IMR-90 (cell line): ENCODE measurements around the gene TDRD12. TPM values are rescaled to one million over a fixed set of nuclear protein-coding genes. Genes with fewer than 3 reads are reported as not detected.

Experiments
- ATAC-seq: fragments of 200-7000 bp; cut with Tn5 transposase; 2 replicates; pipeline ENCODE4 v1.9.1; 2020; ENCODE audit warnings: low read depth, mild to moderate bottlenecking, moderate library complexity
- BruUV-seq: library from RNA; stranded (reverse); fragments of 400-500 nt; replicated peaks from 2 replicates; lab custom pipeline; 2021; lab: Mats Ljungman, UMichigan
- CTCF ChIA-PET: fragments of 300-600 bp; formaldehyde crosslinking; extraction: SDS; loops from one replicate; lab custom pipeline; 2021; ENCODE audit warnings: antibody characterized with exemption; lab: Yijun Ruan, JAX
- POLR2A ChIA-PET: fragments of 300-600 bp; sonication (Branson Sonifier 250); formaldehyde crosslinking; loops from one replicate; lab custom pipeline; 2022; ENCODE audit warnings: antibody characterized with exemption; ENCODE audit not compliant: unreplicated experiment; lab: Charles Lee
- DNase-seq: peaks from one replicate; pipeline ENCODE4 v3.0.0; 2013
- H2AFZ ChIP-seq: replicated peaks from 2 replicates; pipeline ENCODE3; 2013; ENCODE audit warnings: low read length, mild to moderate bottlenecking; ENCODE audit not compliant: poor library complexity
- H2AK5ac ChIP-seq: 2 replicates; pipeline ENCODE4 v1.6.1; 2013; ENCODE audit warnings: low read depth, low read length, inconsistent platforms
- H2AK9ac ChIP-seq: replicated peaks from 2 replicates; pipeline ENCODE3; 2013; ENCODE audit warnings: mild to moderate bottlenecking, low read depth, low read length, moderate library complexity; ENCODE audit not compliant: poor library complexity
- H2BK120ac ChIP-seq: 2 replicates; pipeline ENCODE4 v1.6.1; 2013; ENCODE audit warnings: low read depth, low read length, inconsistent platforms
- H2BK15ac ChIP-seq: 3 replicates; pipeline ENCODE4 v1.6.1; 2013; ENCODE audit warnings: low read depth, low read length, inconsistent platforms
- H2BK20ac ChIP-seq: 2 replicates; pipeline ENCODE4 v1.6.1; 2013; ENCODE audit warnings: low read depth, mild to moderate bottlenecking, inconsistent platforms, low read length, moderate library complexity
- H2BK5ac ChIP-seq: 2 replicates; pipeline ENCODE4 v1.6.1; 2013; ENCODE audit warnings: mild to moderate bottlenecking, low read depth, low read length, inconsistent platforms; ENCODE audit not compliant: poor library complexity, severe bottlenecking
- H3K14ac ChIP-seq: replicated peaks from 2 replicates; pipeline ENCODE4 v1.6.1; 2013; ENCODE audit warnings: low read depth, low read length, inconsistent platforms
- H3K18ac ChIP-seq: 2 replicates; pipeline ENCODE4 v1.6.1; 2013; ENCODE audit warnings: low read depth, low read length, control low read depth
- H3K23ac ChIP-seq: 2 replicates; pipeline ENCODE4 v1.6.1; 2013; ENCODE audit warnings: low read depth, low read length, inconsistent platforms
- H3K27ac ChIP-seq: 2 replicates; pipeline ENCODE4 v1.5.1; 2013; ENCODE audit warnings: mild to moderate bottlenecking, control low read depth, low read length; ENCODE audit not compliant: insufficient read depth
- H3K27me3 ChIP-seq: 2 replicates; pipeline ENCODE4 v1.6.1; 2013; ENCODE audit warnings: low read length; ENCODE audit not compliant: control insufficient read depth, insufficient read depth
- H3K36me3 ChIP-seq: 2 replicates; pipeline ENCODE4 v1.6.1; 2013; ENCODE audit warnings: low read length, mixed read lengths; ENCODE audit not compliant: control insufficient read depth, insufficient read depth
- H3K4ac ChIP-seq: 2 replicates; pipeline ENCODE4 v1.6.1; 2013; ENCODE audit warnings: low read depth, low read length, inconsistent platforms
- H3K4me1 ChIP-seq: 2 replicates; pipeline ENCODE4 v1.6.1; 2013; ENCODE audit warnings: low read length, mixed read lengths; ENCODE audit not compliant: control insufficient read depth, insufficient read depth
- H3K4me2 ChIP-seq: 2 replicates; pipeline ENCODE4 v1.6.1; 2013; ENCODE audit warnings: low read depth, mild to moderate bottlenecking, control low read depth, low read length, moderate library complexity
- H3K4me3 ChIP-seq: 2 replicates; pipeline ENCODE4 v1.5.1; 2013; ENCODE audit warnings: low read depth, mild to moderate bottlenecking, control low read depth, low read length, moderate library complexity; ENCODE audit not compliant: insufficient read depth
- H3K56ac ChIP-seq: 2 replicates; pipeline ENCODE4 v1.6.1; 2013; ENCODE audit warnings: low read length, inconsistent platforms; ENCODE audit not compliant: insufficient read depth; ENCODE audit errors: extremely low read depth
- H3K79me1 ChIP-seq, 2 experiments: 2 replicates each; pipeline ENCODE4 v1.6.1; 2013; ENCODE audit warnings: low read length in 2 of 2, inconsistent platforms in 1 of 2, low read depth in 1 of 2
- H3K9ac ChIP-seq: 2 replicates; pipeline ENCODE4 v1.6.1; 2013; ENCODE audit warnings: low read depth, low read length, control low read depth
- H3K9me1 ChIP-seq: 2 replicates; pipeline ENCODE4 v1.6.1; 2013; ENCODE audit warnings: low read length, inconsistent platforms; ENCODE audit not compliant: insufficient read depth
- H3K9me3 ChIP-seq: 2 replicates; pipeline ENCODE4 v1.6.1; 2013; ENCODE audit warnings: low read length; ENCODE audit not compliant: control insufficient read depth, insufficient read depth
- H4K20me1 ChIP-seq: 2 replicates; pipeline ENCODE4 v1.6.1; 2013; ENCODE audit warnings: low read length, inconsistent platforms; ENCODE audit not compliant: insufficient read depth
- H4K5ac ChIP-seq: 2 replicates; pipeline ENCODE4 v1.6.1; 2013; ENCODE audit warnings: mild to moderate bottlenecking, low read depth, low read length, control low read depth
- H4K8ac ChIP-seq, 2 experiments: 2 replicates each; pipeline ENCODE4 v1.6.1; 2013; ENCODE audit warnings: low read depth in 2 of 2, low read length in 2 of 2, control low read depth in 1 of 2, inconsistent platforms in 1 of 2
- H4K91ac ChIP-seq: 2 replicates; pipeline ENCODE4 v1.6.1; 2013; ENCODE audit warnings: low read depth, low read length, inconsistent platforms; ENCODE audit not compliant: insufficient read depth
- BHLHE40 ChIP-seq: fragments of 150-350 bp; IDR thresholded peaks from 2 replicates; pipeline ENCODE4 v1.6.1; 2016; ENCODE audit warnings: mild to moderate bottlenecking, low read depth, low read length
- CEBPB ChIP-seq: IDR thresholded peaks from 2 replicates; pipeline ENCODE4 v1.6.1; 2012; ENCODE audit warnings: low read depth, low read length, improper control_type of control experiment
- CHD1 ChIP-seq: IDR thresholded peaks from 2 replicates; pipeline ENCODE4 v1.6.1; 2012; ENCODE audit warnings: low read depth, low read length, improper control_type of control experiment
- FOS ChIP-seq: fragments of 150-350 bp; IDR thresholded peaks from 2 replicates; pipeline ENCODE4 v1.6.1; 2016; ENCODE audit warnings: low read depth, low read length
- MAFK ChIP-seq: IDR thresholded peaks from 2 replicates; pipeline ENCODE4 v1.6.1; 2012; ENCODE audit warnings: low read depth, low read length, improper control_type of control experiment
- MAZ ChIP-seq: IDR thresholded peaks from 2 replicates; pipeline ENCODE4 v1.6.1; 2012; ENCODE audit warnings: low read depth, mild to moderate bottlenecking, low read length, improper control_type of control experiment, moderate library complexity, borderline replicate concordance
- MXI1 ChIP-seq: IDR thresholded peaks from 2 replicates; pipeline ENCODE4 v1.6.1; 2012; ENCODE audit warnings: low read depth, mild to moderate bottlenecking, low read length, moderate library complexity, borderline replicate concordance
- NFE2L2 ChIP-seq: fragments of 150-350 bp; IDR thresholded peaks from 2 replicates; pipeline ENCODE4 v1.6.1; 2016; ENCODE audit warnings: low read depth, mild to moderate bottlenecking, low read length
- POLR2A ChIP-seq: IDR thresholded peaks from 2 replicates; pipeline ENCODE4 v1.6.1; 2012; ENCODE audit warnings: mild to moderate bottlenecking, low read depth, low read length
- RCOR1 ChIP-seq: IDR thresholded peaks from 2 replicates; pipeline ENCODE4 v1.6.1; 2012; ENCODE audit warnings: mild to moderate bottlenecking, low read length, improper control_type of control experiment; ENCODE audit not compliant: insufficient replicate concordance
- SMC3 ChIP-seq: fragments of 150-350 bp; IDR thresholded peaks from 2 replicates; pipeline ENCODE4 v1.6.1; 2016; ENCODE audit warnings: low read depth, mild to moderate bottlenecking, antibody characterized with exemption, low read length, moderate library complexity
- WGBS, 2 experiments: methylation state at CpG; one replicate each; pipeline versions ENCODE4 v1.1.5 to v1.1.7; 2013; ENCODE audit warnings: missing lambda C conversion rate in 2 of 2; ENCODE audit not compliant: insufficient read length in 1 of 2; ENCODE audit errors: extremely low coverage in 2 of 2; 5-methylcytosine and 5-hydroxymethylcytosine counted together
- dilution Hi-C: fragments of 300-500 bp; cut with HindIII; formaldehyde crosslinking; loops from one replicate; pipeline ENCODE4 v1.14.3; 2018; ENCODE audit warnings: low sequenced_read_pairs; ENCODE audit not compliant: unreplicated experiment
- in situ Hi-C: fragments of 300-500 bp; cut with MboI; formaldehyde crosslinking; loops from 3 replicates; pipeline ENCODE4 v1.14.3; 2019; ENCODE audit warnings: low sequenced_read_pairs, inconsistent platforms, mixed read lengths
- intact Hi-C: fragments of 100-400 bp; cut with micrococcal nuclease; formaldehyde crosslinking; loops from 2 replicates; pipeline ENCODE4 v1.10.0; 2022
- polyA plus RNA-seq, 3 experiments: library from polyadenylated mRNA; depleted of rRNA; stranded (reverse); fragments of >200 nt; gene quantifications; 2 replicates each; pipeline ENCODE4 v1.2.3, GENCODE V29; 2012; ENCODE audit warnings: low replicate concordance in 1 of 3
- total RNA-seq: library from RNA; depleted of rRNA; stranded (reverse); fragments of >200 nt; gene quantifications from 2 replicates; pipeline ENCODE4 v1.2.3, GENCODE V29; 2012
- TF ChIP-seq, protein P1 (sequence below): fragments of 150-350 bp; IDR thresholded peaks from 2 replicates; pipeline ENCODE4 v1.6.1; 2017; ENCODE audit warnings: mild to moderate bottlenecking, antibody characterized with exemption, low read length, low read depth
- TF ChIP-seq, protein P2 (sequence below): conservative IDR thresholded peaks from 2 replicates; pipeline ENCODE4 v1.5.1; 2012; ENCODE audit warnings: mild to moderate bottlenecking, low read depth, low read length, improper control_type of control experiment
- TF ChIP-seq, protein P3 (sequence below): fragments of 150-350 bp; IDR thresholded peaks from 2 replicates; pipeline ENCODE4 v1.6.1; 2016; ENCODE audit warnings: low read depth, mild to moderate bottlenecking, low read length, moderate library complexity, borderline replicate concordance

The TDRD12 gene
- total and polyA plus RNA-seq, 2 of the 4 experiments (the other 2 are of a cell fraction): under 0.01 to 0.07 TPM

- ChIA-PET POLR2A (no interaction called here), CTCF (interaction anchor here (0.6 kb wide), 1 partner anchor 444 kb away, joined by 3 read pairs; no protein-coding TSS in a partner anchor)
- no peaks in the 10 kb centered on the region for H3K36me3 ChIP-seq
- H3K18ac ChIP-seq: no peak overlapping the region
- DNase-seq (no peak), ATAC-seq (no peak)
- H3K14ac ChIP-seq: no peak overlapping the region
- intact Hi-C loops (no loop called here), dilution Hi-C loops (no loop called here), in situ Hi-C loops (no loop called here)
- H2AK5ac ChIP-seq: no peak overlapping the region
- no peak overlapping the region for H3K4me2 ChIP-seq
- no peaks in the 10 kb centered on the region for H3K9me1 ChIP-seq
- no TSS peak for BruUV-seq
- no peaks in the 10 kb centered on the region for H3K27me3 ChIP-seq
- H3K9me3 ChIP-seq: no peaks in the 10 kb centered on the region
- no peak overlapping the region for H2AK9ac ChIP-seq
- 40% methylated on average over 1 of the region's 7 CpGs; no CpG with 5 or more reads in 1 of the 2 experiments for WGBS, 2 experiments
- no peak overlapping the region for H4K5ac ChIP-seq
- H3K4me1 ChIP-seq: no peaks in the 10 kb centered on the region
- H2AFZ ChIP-seq: no peak overlapping the region
- H3K4me3 ChIP-seq: no peak overlapping the region
- TF ChIP-seq, protein P1, sequence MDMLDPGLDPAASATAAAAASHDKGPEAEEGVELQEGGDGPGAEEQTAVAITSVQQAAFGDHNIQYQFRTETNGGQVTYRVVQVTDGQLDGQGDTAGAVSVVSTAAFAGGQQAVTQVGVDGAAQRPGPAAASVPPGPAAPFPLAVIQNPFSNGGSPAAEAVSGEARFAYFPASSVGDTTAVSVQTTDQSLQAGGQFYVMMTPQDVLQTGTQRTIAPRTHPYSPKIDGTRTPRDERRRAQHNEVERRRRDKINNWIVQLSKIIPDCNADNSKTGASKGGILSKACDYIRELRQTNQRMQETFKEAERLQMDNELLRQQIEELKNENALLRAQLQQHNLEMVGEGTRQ: no peak
- TF ChIP-seq NFE2L2 (no peak), FOS (no peak), SMC3 (no peak), MAZ (no peak), CHD1 (no peak), BHLHE40 (no peak), CEBPB (no peak), POLR2A (no peak), RCOR1 (no peak), MAFK (no peak), MXI1 (no peak)
- TF ChIP-seq, protein P2, sequence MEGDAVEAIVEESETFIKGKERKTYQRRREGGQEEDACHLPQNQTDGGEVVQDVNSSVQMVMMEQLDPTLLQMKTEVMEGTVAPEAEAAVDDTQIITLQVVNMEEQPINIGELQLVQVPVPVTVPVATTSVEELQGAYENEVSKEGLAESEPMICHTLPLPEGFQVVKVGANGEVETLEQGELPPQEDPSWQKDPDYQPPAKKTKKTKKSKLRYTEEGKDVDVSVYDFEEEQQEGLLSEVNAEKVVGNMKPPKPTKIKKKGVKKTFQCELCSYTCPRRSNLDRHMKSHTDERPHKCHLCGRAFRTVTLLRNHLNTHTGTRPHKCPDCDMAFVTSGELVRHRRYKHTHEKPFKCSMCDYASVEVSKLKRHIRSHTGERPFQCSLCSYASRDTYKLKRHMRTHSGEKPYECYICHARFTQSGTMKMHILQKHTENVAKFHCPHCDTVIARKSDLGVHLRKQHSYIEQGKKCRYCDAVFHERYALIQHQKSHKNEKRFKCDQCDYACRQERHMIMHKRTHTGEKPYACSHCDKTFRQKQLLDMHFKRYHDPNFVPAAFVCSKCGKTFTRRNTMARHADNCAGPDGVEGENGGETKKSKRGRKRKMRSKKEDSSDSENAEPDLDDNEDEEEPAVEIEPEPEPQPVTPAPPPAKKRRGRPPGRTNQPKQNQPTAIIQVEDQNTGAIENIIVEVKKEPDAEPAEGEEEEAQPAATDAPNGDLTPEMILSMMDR: no peak
- TF ChIP-seq, protein P3, sequence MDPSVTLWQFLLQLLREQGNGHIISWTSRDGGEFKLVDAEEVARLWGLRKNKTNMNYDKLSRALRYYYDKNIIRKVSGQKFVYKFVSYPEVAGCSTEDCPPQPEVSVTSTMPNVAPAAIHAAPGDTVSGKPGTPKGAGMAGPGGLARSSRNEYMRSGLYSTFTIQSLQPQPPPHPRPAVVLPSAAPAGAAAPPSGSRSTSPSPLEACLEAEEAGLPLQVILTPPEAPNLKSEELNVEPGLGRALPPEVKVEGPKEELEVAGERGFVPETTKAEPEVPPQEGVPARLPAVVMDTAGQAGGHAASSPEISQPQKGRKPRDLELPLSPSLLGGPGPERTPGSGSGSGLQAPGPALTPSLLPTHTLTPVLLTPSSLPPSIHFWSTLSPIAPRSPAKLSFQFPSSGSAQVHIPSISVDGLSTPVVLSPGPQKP: no peak
- no peak overlapping the region for H3K56ac ChIP-seq
- no peak overlapping the region for H2BK5ac ChIP-seq
- no peak overlapping the region for H3K23ac ChIP-seq
- H4K91ac ChIP-seq: no peak overlapping the region
- no peaks in the 10 kb centered on the region for H4K20me1 ChIP-seq
- no peak overlapping the region for H3K9ac ChIP-seq
- no peak overlapping the region for H2BK15ac ChIP-seq
- H3K4ac ChIP-seq: no peak overlapping the region
- H4K8ac ChIP-seq: no peak overlapping the region
- no peaks in the 10 kb centered on the region for H3K79me1 ChIP-seq
- H2BK120ac ChIP-seq: no peak overlapping the region
- H2BK20ac ChIP-seq: no peak overlapping the region
- no peak overlapping the region for H3K27ac ChIP-seq
Measured at GRCh38 chr19:32866061-32866460, 146.5 kb downstream of the TDRD12 start.
